PC-3 (cell line): ENCODE data around the gene ALG14. TPM values are rescaled to one million over a fixed set of nuclear protein-coding genes. Genes with fewer than 3 reads are reported as not detected.

Experiments used
- ATAC-seq: fragments of 200-7000 bp; cut with Tn5 transposase; 2 replicates; pipeline ENCODE4 v1.9.1; 2020; ENCODE audit warnings: mild to moderate bottlenecking, moderate library complexity
- BruUV-seq: library from RNA; stranded (reverse); fragments of 400-500 nt; replicated peaks from 2 replicates; lab custom pipeline; 2021; lab: Mats Ljungman, UMichigan
- CTCF ChIA-PET: fragments of 300-600 bp; sonication (Branson Sonifier 250); formaldehyde crosslinking; loops from one replicate; lab custom pipeline; 2022; ENCODE audit warnings: antibody characterized with exemption; lab: Charles Lee
- POLR2A ChIA-PET: fragments of 300-600 bp; sonication (Branson Sonifier 250); formaldehyde crosslinking; loops from one replicate; lab custom pipeline; 2022; ENCODE audit warnings: antibody characterized with exemption; ENCODE audit not compliant: unreplicated experiment; lab: Charles Lee
- DNase-seq: peaks from one replicate; pipeline ENCODE4 v3.0.0-alpha.2; 2015
- H2AFZ ChIP-seq: fragments of 300-600 bp; sonication (generic); 2 replicates; pipeline ENCODE4 v1.6.0; 2016; ENCODE audit warnings: antibody characterized with exemption, low read length
- H3F3A ChIP-seq: fragments of 300-600 bp; sonication (generic); one replicate; pipeline ENCODE4 v1.6.0; 2017; ENCODE audit warnings: antibody characterized with exemption, low read length, control low read depth, mild to moderate bottlenecking; ENCODE audit not compliant: unreplicated experiment
- H3K27ac ChIP-seq: fragments of 300-600 bp; sonication (generic); 2 replicates; pipeline ENCODE4 v1.5.1; 2016; ENCODE audit warnings: mild to moderate bottlenecking, low read length
- H3K27me3 ChIP-seq: fragments of 300-600 bp; sonication (generic); 2 replicates; pipeline ENCODE4 v1.6.1; 2016; ENCODE audit warnings: low read length, mixed read lengths
- H3K36me3 ChIP-seq: fragments of 300-600 bp; sonication (generic); 2 replicates; pipeline ENCODE4 v1.6.1; 2016; ENCODE audit warnings: low read depth, mixed run types, low read length, mixed read lengths
- H3K4me1 ChIP-seq: fragments of 300-600 bp; sonication (generic); 2 replicates; pipeline ENCODE4 v1.5.1; 2016; ENCODE audit warnings: low read length; ENCODE audit not compliant: insufficient read depth
- H3K4me2 ChIP-seq: fragments of 300-600 bp; sonication (generic); 2 replicates; pipeline ENCODE4 v1.6.0; 2016; ENCODE audit warnings: low read length
- H3K4me3 ChIP-seq: fragments of 300-600 bp; sonication (generic); 2 replicates; pipeline ENCODE4 v1.5.1; 2016; ENCODE audit warnings: mild to moderate bottlenecking, low read length, mixed read lengths
- H3K79me2 ChIP-seq: fragments of 300-600 bp; sonication (generic); 2 replicates; pipeline ENCODE4 v1.6.1; 2017; ENCODE audit warnings: low read length, mixed read lengths
- H3K9ac ChIP-seq: fragments of 300-600 bp; sonication (generic); 2 replicates; pipeline ENCODE4 v1.6.0; 2016; ENCODE audit warnings: mild to moderate bottlenecking, low read length
- H3K9me2 ChIP-seq: fragments of 300-600 bp; sonication (generic); replicated peaks from 2 replicates; pipeline ENCODE4 v1.6.1; 2016; ENCODE audit warnings: mixed run types, low read length, mixed read lengths
- H3K9me3 ChIP-seq: fragments of 300-600 bp; sonication (generic); 2 replicates; pipeline ENCODE4 v1.6.1; 2016; ENCODE audit warnings: low read length, mixed read lengths
- H4K20me1 ChIP-seq: fragments of 300-600 bp; sonication (generic); 2 replicates; pipeline ENCODE4 v1.6.1; 2016; ENCODE audit warnings: low read length, mixed read lengths
- EZH2 ChIP-seq: fragments of 300-600 bp; sonication (generic); IDR thresholded peaks from one replicate; pipeline ENCODE4 v1.6.1; 2017; ENCODE audit warnings: antibody characterized with exemption, mild to moderate bottlenecking, low read length; ENCODE audit not compliant: unreplicated experiment
- EZH2phosphoT487 ChIP-seq: fragments of 300-600 bp; sonication (generic); IDR thresholded peaks from 2 replicates; pipeline ENCODE4 v1.6.1; 2018; ENCODE audit warnings: mild to moderate bottlenecking, antibody characterized with exemption, low read length, borderline replicate concordance
- intact Hi-C: fragments of 100-400 bp; cut with micrococcal nuclease; formaldehyde crosslinking; loops from 2 replicates; pipeline ENCODE4 v1.9.0; 2023
- total RNA-seq: library from RNA; depleted of rRNA; stranded (reverse); fragments of >200 nt; gene quantifications from 2 replicates; pipeline ENCODE4 v1.2.3, GENCODE V29; 2014
- TF ChIP-seq, protein P1 (sequence below): fragments of 300-600 bp; sonication (generic); conservative IDR thresholded peaks from 2 replicates; pipeline ENCODE4 v1.5.1; 2017; ENCODE audit warnings: antibody characterized with exemption, low read depth, mild to moderate bottlenecking, low read length

ALG14 gene
- total RNA-seq, 1 experiment from 2014 or later, result 3.4 TPM

DNA sequence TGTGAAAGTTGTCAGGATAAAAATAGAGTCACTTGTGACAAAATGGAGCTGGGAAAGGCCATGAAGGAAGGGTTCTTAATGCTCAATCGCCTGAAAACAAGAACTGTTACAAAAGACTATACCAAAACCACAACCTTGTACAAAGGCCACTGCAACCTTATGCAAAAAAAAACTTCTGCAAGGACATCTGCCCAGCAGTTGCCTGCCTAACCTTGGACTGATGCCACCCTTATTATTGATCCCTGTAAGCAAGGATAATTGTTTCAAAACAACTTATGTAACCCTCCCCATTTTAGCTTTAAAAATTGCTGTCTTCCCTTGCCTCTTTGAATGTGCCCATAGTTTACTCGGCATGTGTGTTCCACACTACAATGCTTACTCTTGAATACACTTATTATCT, 5.7 kb downstream of the ALG14 start:
- no TSS peak for BruUV-seq
- ChIA-PET POLR2A (interaction anchor here (0.7 kb wide), 1 partner anchor 133 kb away, joined by 7 read pairs; no protein-coding TSS in a partner anchor), CTCF (no interaction called here)
- DNase-seq (no peak), ATAC-seq (no peak)
- Histone ChIP-seq H3K27ac (no peak overlapping the region), H3F3A (no peaks in the 10 kb centered on the region), H3K9me3 (no peaks in the 10 kb centered on the region), H3K79me2 (0 out of 2 replicates have a peak, but pooled peaks cover 6% of the 10 kb centered on the region), H3K4me3 (no peak overlapping the region), H3K4me1 (peaks cover 9% of the 10 kb centered on the region), H2AFZ (no peak overlapping the region), H3K9me2 (no peaks in the 10 kb centered on the region), H3K36me3 (no peaks in the 10 kb centered on the region), H4K20me1 (no peaks in the 10 kb centered on the region), H3K27me3 (no peaks in the 10 kb centered on the region), H3K9ac (no peak overlapping the region), H3K4me2 (no peak overlapping the region)
- TF ChIP-seq EZH2 (no peak), EZH2phosphoT487 (no peak)
- TF ChIP-seq, protein P1, sequence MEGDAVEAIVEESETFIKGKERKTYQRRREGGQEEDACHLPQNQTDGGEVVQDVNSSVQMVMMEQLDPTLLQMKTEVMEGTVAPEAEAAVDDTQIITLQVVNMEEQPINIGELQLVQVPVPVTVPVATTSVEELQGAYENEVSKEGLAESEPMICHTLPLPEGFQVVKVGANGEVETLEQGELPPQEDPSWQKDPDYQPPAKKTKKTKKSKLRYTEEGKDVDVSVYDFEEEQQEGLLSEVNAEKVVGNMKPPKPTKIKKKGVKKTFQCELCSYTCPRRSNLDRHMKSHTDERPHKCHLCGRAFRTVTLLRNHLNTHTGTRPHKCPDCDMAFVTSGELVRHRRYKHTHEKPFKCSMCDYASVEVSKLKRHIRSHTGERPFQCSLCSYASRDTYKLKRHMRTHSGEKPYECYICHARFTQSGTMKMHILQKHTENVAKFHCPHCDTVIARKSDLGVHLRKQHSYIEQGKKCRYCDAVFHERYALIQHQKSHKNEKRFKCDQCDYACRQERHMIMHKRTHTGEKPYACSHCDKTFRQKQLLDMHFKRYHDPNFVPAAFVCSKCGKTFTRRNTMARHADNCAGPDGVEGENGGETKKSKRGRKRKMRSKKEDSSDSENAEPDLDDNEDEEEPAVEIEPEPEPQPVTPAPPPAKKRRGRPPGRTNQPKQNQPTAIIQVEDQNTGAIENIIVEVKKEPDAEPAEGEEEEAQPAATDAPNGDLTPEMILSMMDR, result no peak
- intact Hi-C loops, result no loop called here

DNA sequence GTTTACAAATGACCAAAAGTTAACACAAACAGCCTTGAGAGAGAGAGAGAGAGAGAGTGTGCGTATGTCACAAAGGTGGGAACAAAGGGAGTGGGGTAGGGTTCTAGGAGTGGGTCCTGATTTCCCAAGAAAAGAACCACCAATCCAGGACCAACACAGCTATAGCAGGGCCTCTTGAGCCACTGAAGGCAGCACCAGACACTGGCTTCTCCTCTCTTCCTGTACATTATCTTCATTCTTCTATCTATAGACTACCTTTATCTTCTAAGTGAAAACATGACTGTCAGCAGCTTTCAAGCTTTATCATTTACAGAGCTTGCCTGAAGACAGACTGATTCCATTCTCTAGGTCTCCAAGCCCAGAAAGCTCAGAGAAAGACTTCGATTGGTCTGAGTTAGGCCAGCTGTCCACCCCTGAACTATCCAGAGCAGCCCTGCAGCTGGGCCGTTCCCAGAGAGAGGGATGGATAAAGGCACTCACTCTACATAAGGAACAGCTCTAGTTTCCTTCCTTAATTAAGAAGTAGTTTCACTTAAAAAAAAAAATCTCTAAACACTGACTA, 11.2 kb downstream of the ALG14 start:
- H4K20me1 ChIP-seq, result no peaks in the 10 kb centered on the region
- ChIA-PET POLR2A (interaction anchor here (0.6 kb wide), 1 partner anchor 44 kb away, joined by 3 read pairs; no protein-coding TSS in a partner anchor), CTCF (no interaction called here)
- H3K4me2 ChIP-seq, result no peak overlapping the region
- no peaks in the 10 kb centered on the region for H3F3A ChIP-seq
- no peak overlapping the region for H3K9ac ChIP-seq
- no peak overlapping the region for H3K27ac ChIP-seq
- no TSS peak for BruUV-seq
- no peak overlapping the region for H3K4me3 ChIP-seq
- TF ChIP-seq EZH2phosphoT487, result no peak
- no peak for TF ChIP-seq EZH2
- TF ChIP-seq, protein P1, result no peak
- H3K9me3 ChIP-seq, result no peaks in the 10 kb centered on the region
- DNase-seq (no peak), ATAC-seq (no peak)
- H3K79me2 ChIP-seq, result no peaks in the 10 kb centered on the region
- H3K36me3 ChIP-seq, result no peaks in the 10 kb centered on the region
- intact Hi-C loops, result no loop called here
- H2AFZ ChIP-seq, result no peak overlapping the region
- no peaks in the 10 kb centered on the region for H3K9me2 ChIP-seq
- H3K4me1 ChIP-seq, result no peaks in the 10 kb centered on the region
- no peaks in the 10 kb centered on the region for H3K27me3 ChIP-seq

DNA sequence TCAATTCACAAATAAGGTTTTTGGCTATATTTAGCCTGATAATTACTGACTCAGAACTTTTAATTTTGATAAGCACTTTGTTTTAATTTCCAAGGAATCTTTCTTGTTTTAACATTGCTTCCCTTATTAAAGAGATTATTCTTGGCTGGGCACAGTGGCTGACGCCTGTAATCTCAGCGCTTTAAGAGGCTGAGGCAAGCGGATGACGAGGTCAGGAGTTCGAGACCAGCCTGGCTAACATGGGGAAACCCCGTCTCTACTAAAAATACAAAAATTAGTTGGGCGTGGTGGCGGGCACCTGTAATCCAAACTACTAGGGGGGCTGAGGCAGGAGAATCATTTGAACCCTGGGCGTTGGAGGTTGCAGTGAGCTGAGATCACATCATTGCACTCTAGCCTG, 13.8 kb downstream of the ALG14 start:
- ChIA-PET CTCF (interaction anchor here (0.6 kb wide), 1 partner anchor 176 kb away, joined by 11 read pairs; no protein-coding TSS in a partner anchor), POLR2A (no interaction called here)
- Histone ChIP-seq H3K36me3 (no peaks in the 10 kb centered on the region), H4K20me1 (no peaks in the 10 kb centered on the region), H3K27me3 (no peaks in the 10 kb centered on the region), H3K4me1 (no peaks in the 10 kb centered on the region), H3F3A (no peaks in the 10 kb centered on the region), H2AFZ (no peak overlapping the region), H3K79me2 (no peaks in the 10 kb centered on the region), H3K9ac (no peak overlapping the region), H3K27ac (no peak overlapping the region), H3K4me3 (no peak overlapping the region), H3K9me3 (no peaks in the 10 kb centered on the region), H3K9me2 (no peaks in the 10 kb centered on the region), H3K4me2 (no peak overlapping the region)
- no TSS peak for BruUV-seq
- ATAC-seq (no peak), DNase-seq (no peak)
- no peak for TF ChIP-seq EZH2phosphoT487
- TF ChIP-seq, protein P1, result no peak
- TF ChIP-seq EZH2, result no peak
- intact Hi-C loops, result no loop called here
